Cerebellar nuclear complex (tissue), 1 donor: ENCODE measurements around the gene COG3.

ENCODE experiments used
- DNase-seq, 2 experiments: peaks; one replicate each; lab custom pipeline; 2025; lab: John Stamatoyannopoulos, UW

COG3 gene

DNA sequence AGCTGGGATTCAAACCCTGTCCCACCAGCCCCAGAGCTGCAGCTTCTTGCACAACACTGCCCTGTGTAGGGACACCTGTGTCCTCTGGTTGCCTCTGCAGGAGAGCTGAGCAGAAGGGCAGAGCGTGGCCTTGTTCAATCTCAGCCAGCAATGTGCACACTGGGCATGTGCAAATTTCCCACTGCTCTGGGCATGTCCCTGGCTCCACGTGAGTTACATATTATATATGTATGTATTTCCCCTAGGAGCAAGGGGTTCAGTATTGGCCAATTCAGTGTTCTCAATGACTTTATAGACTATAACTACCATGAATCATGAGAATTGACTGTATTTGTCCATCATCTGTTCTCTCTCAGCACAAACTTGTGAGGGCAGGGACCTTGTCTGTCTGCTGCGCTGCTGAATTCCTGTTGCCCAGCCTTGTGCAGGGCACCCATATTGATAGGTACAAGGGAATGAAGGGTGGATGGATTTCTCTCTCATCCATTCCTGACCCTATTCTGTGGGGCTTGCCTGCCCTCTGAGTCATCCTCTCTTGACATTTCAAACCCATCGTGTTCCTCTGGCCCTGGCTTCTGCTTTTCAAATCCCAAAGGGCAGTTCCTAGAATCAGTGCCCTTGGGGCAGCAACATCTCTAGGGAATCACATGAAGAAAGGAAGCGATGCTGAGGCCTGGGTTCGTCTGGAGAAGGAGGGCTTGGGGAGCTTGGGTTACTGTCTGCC is 81.1 kb downstream of the COG3 start:
- DNase-seq, result no peak

DNA sequence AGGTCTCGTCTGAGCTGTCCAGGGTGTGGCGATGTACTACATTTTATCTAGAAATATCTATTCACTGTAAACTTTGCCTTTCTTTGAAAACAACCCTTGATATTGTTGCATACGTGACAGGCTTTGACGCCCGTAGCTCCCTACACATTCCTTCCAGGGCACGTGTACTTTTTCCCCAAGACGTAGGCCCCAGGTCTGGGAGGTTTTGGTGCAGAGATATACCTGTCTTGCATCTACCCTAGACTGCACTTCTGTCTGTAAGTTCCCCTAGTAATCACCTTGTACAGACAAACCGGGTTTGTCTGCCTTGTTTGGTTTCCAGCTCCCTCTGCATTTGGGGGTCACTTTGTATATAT is 81.6 kb downstream of the COG3 start:
- DNase-seq, result no peak

- DNase-seq, result no peak
These were observed 83.5 kb downstream of the COG3 start for GRCh38 chr13:45548281-45548680.

GRCh38 chr13:45554604-45555109 is 89.9 kb downstream of the COG3 start:
- no peak for DNase-seq

GRCh38 chr13:45564133-45564776 is 99.5 kb downstream of the COG3 start:
- no peak for DNase-seq

DNA sequence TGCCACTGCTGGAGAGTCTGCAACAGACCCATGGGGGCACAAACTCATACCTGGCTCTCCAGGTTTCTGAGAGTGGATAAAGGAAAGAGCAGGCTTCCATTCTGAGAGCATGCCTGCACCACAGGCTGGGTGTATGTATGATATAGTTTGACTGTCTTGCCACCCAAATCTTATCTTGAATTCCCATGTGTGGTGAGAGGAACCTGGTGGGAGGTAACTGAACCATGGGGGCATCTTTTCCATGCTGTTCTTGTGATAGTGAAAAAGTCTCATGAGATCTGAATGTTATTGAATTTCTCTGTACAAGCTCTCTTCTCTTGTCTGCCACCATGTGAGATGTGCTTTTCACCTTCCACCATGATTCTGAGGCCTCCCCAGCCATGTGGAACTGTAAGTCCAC is 100.6 kb downstream of the COG3 start:
- no peak for DNase-seq

GRCh38 chr13:45575146-45575829 is 110.5 kb downstream of the COG3 start:
- no peak for DNase-seq

DNA sequence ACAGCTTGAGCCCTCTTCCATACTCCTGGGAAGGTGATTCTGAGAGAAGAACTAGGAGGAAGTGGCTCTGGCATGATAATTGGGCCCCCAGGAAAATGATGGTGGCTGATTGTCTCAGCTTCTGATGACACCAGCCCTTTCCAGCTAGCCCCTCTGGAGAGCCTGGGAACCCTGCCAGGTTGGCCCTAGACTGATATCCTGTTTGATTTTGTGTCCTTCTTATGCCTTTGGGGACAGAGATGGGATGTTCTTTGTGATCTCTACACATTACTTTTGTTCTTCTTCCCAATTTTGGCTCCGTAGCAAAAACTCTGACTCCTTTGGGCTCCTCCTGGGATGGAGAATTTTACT is 111.1 kb downstream of the COG3 start:
- no peak for DNase-seq

DNA sequence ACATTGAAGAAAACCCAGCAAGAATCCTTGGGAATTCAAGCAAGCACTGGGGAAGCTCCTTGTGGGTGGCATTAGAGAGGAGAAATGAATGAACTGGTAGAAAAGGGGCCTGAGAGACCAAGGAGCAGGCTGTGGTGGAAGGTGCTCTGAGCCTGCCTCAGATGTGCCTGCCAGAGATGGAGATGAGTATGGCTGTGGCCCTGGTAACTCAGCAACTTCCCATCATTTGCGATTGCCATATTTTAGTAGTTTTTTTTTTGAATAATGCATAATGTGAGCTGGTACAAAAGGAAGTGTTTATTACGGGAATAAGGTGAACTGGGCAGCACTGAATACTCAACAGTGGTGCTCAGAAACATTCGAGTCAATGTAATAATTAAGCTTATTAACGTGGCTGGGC is 111.7 kb downstream of the COG3 start:
- no peak for DNase-seq

DNA sequence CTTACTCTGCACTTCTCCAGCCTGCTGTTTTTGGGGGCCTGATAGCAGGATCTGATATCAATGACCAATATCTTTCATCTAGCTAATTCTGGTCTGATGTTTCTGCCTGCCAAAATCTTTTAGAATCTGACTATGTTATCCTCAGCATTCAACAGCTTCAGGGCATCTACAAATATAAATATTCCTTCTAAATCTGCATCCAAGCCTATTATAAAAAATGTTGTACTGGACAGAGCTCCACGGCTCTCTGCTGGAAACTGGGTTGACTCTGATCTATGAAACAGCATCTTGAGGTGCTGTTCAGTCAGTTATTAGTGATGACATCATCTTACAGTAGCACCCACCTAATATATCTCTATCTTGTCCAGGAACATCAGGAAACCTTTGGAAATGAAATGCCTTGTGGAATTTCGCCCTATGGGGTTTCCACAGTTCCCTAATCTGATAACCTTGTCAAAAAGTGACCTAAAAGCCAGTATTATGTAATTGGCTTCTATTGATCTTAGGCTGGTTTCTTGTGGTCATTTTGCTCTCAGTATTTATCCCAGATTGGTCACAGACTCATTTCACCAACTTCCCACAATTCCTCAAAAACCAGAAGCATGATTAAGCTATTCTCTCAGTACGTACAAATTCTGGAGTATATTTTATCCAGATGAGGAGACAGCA is 117.8 kb downstream of the COG3 start:
- DNase-seq, result no peak

- DNase-seq, result no peak
These were observed 120.1 kb downstream of the COG3 start for GRCh38 chr13:45584816-45585215.
